Measurements from ENCODE around the gene MAGOHB.

Gene MAGOHB

GRCh38 chr12:10633541-10633940, 20.1 kb upstream of the MAGOHB start:
- in situ Hi-C loops (cut with HindIII; ENCODE audit: low pct_ligation_motif_present, low sequenced_read_pairs), result no loop called here
- DNase-seq, result no peak
- H3K4me3 ChIP-seq (ENCODE audit: low read depth, low read length), result no peak overlapping the region
- no peak overlapping the region for H3K27ac ChIP-seq
- TF ChIP-seq CTCF (IDR thresholded peaks at IDR 0.05; ENCODE audit: low read depth, low read length, missing control alignments), result no peak
- H3K36me3 ChIP-seq (replicated peaks), result no peaks in the 10 kb centered on the region
- no peaks in the 10 kb centered on the region for H3K27me3 ChIP-seq (replicated peaks)

GRCh38 chr12:10632226-10632625, 18.8 kb upstream of the MAGOHB start:
- no peak for TF ChIP-seq CTCF (IDR thresholded peaks at IDR 0.05; ENCODE audit: low read depth, low read length, missing control alignments)
- no peak overlapping the region for H3K4me3 ChIP-seq (ENCODE audit: low read depth, low read length)
- H3K36me3 ChIP-seq (replicated peaks), result no peaks in the 10 kb centered on the region
- H3K27me3 ChIP-seq (replicated peaks), result no peaks in the 10 kb centered on the region
- in situ Hi-C loops (cut with HindIII; ENCODE audit: low pct_ligation_motif_present, low sequenced_read_pairs), result no loop called here
- no peak for DNase-seq
- no peak overlapping the region for H3K27ac ChIP-seq

- no peak for DNase-seq
- TF ChIP-seq CTCF (IDR thresholded peaks at IDR 0.05; ENCODE audit: low read depth, low read length, missing control alignments), result no peak
- in situ Hi-C loops (cut with HindIII; ENCODE audit: low pct_ligation_motif_present, low sequenced_read_pairs), result no loop called here
Observed at GRCh38 chr12:10624605-10625004, 11.2 kb upstream of the MAGOHB start.

GRCh38 chr12:10623131-10623530, 9.7 kb upstream of the MAGOHB start:
- Histone ChIP-seq H3K36me3 (replicated peaks) (no peaks in the 10 kb centered on the region), H3K4me3 (ENCODE audit: low read depth, low read length) (no peak overlapping the region), H3K27ac (no peak overlapping the region), H3K27me3 (replicated peaks) (no peaks in the 10 kb centered on the region)
- in situ Hi-C loops (cut with HindIII; ENCODE audit: low pct_ligation_motif_present, low sequenced_read_pairs), result no loop called here
- no peak for DNase-seq
- TF ChIP-seq CTCF (IDR thresholded peaks at IDR 0.05; ENCODE audit: low read depth, low read length, missing control alignments), result no peak

More at GRCh38 chr12:10624605-10625004, 11.2 kb upstream of the MAGOHB start:
- no peaks in the 10 kb centered on the region for H3K36me3 ChIP-seq (replicated peaks)
- H3K4me3 ChIP-seq (ENCODE audit: low read depth, low read length), result no peak overlapping the region
- no peaks in the 10 kb centered on the region for H3K27me3 ChIP-seq (replicated peaks)
- no peak overlapping the region for H3K27ac ChIP-seq

- no peak for DNase-seq
- Histone ChIP-seq H3K27me3 (replicated peaks) (no peaks in the 10 kb centered on the region), H3K27ac (no peak overlapping the region), H3K36me3 (replicated peaks) (no peaks in the 10 kb centered on the region), H3K4me3 (ENCODE audit: low read depth, low read length) (no peak overlapping the region)
- TF ChIP-seq CTCF (IDR thresholded peaks at IDR 0.05; ENCODE audit: low read depth, low read length, missing control alignments), result no peak
- in situ Hi-C loops (cut with HindIII; ENCODE audit: low pct_ligation_motif_present, low sequenced_read_pairs), result no loop called here
Observed at GRCh38 chr12:10621278-10621677, 7.9 kb upstream of the MAGOHB start.

GRCh38 chr12:10620078-10620779, 6.8 kb upstream of the MAGOHB start:
- no peaks in the 10 kb centered on the region for H3K36me3 ChIP-seq (replicated peaks)
- TF ChIP-seq CTCF (IDR thresholded peaks at IDR 0.05; ENCODE audit: low read depth, low read length, missing control alignments), result no peak
- DNase-seq, result no peak
- no peaks in the 10 kb centered on the region for H3K27me3 ChIP-seq (replicated peaks)
- H3K27ac ChIP-seq, result no peak overlapping the region
- in situ Hi-C loops (cut with HindIII; ENCODE audit: low pct_ligation_motif_present, low sequenced_read_pairs), result no loop called here
- no peak overlapping the region for H3K4me3 ChIP-seq (ENCODE audit: low read depth, low read length)

All from brain microvascular endothelial cell (primary cell).